ENCODE measurements around the gene TMEM151B.

Gene TMEM151B

DNA sequence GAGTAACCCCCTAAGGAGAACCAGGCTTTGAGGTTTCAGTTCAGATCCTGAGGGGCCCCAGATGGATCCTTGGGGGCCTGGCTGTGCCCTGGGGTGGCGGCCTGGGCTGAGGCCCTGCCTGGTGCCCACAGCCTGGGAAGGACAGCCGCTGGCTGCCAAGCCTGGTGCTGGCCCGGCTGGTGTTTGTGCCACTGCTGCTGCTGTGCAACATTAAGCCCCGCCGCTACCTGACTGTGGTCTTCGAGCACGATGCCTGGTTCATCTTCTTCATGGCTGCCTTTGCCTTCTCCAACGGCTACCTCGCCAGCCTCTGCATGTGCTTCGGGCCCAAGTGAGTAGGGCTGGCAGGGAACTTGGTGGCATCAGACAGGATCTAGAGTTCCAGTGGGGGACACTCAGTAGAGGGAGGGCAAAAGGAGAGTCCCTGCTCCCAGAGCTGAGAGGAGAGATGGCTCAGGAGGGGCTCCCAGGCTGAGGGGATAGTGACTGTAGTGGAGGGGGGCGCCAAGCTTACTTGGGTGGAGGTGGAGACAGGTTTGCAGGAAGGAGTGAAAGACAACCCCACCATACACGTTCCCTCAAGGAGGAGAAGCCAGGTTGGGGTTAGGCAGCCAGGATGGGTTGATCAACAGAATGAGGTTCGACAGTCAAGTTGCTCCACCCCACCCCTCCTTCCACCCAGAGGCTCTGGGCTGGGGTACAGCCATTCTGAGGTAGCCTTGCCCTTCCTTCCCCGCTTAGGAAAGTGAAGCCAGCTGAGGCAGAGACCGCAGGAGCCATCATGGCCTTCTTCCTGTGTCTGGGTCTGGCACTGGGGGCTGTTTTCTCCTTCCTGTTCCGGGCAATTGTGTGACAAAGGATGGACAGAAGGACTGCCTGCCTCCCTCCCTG, 37.3 kb upstream of the TMEM151B start:
- no peak for DNase-seq (ENCODE audit: low read depth)

- DNase-seq (ENCODE audit: low read depth) = no peak
Observed at GRCh38 chr6:44233567-44234100, 36.6 kb upstream of the TMEM151B start.

DNA sequence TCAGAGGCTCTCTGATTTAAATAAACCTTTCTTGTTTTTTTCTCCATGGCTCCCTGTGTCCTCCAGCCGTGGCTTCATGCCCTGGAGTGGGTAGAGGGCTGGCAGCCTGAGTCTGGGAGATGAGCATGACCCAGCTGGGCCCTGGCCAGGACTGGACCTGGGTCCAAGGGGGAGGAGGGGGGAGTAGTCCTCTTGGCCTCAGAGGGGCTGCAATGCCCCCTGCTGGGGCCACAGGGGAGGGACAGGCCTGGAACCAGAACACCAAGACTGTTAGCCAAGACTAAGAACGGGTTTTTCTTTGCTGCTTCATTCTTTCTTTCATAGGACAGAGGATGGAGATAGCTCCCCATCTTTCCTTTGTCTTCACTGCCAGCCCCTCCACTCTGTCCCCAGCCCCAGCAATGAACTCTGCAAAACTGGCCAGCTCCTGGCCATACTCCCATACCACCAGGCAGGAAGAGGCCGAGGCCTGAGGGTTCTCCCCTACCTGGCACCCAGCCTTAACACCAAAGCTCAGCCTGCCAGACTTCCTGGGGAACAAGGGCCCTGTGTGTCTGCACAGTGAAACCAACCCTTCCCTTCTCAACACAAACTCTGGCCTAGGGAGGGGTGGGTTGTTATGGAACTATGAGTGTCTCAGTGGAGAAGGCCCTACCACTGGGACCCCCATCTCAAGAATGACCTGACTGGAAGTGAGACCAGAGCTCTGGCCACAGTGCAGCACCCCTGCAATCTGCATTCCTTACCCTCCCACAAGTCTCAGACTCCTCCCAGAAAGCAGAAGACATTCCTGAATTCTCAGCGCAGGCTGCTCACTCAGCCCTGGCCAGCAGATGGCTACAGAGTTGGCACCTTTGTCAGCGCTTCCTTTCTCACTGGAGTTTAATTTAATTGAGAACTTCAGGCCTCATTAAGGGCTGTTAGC, 35.9 kb upstream of the TMEM151B start:
- DNase-seq (ENCODE audit: low read depth) = no peak

GRCh38 chr6:44235269-44235668, 35.0 kb upstream of the TMEM151B start:
- DNase-seq (ENCODE audit: low read depth) = no peak

GRCh38 chr6:44235891-44236516, 34.2 kb upstream of the TMEM151B start:
- DNase-seq (ENCODE audit: low read depth) = no peak

- DNase-seq (ENCODE audit: low read depth) = peak; percentile 39
Observed at GRCh38 chr6:44237021-44237812, 33.0 kb upstream of the TMEM151B start.

DNA sequence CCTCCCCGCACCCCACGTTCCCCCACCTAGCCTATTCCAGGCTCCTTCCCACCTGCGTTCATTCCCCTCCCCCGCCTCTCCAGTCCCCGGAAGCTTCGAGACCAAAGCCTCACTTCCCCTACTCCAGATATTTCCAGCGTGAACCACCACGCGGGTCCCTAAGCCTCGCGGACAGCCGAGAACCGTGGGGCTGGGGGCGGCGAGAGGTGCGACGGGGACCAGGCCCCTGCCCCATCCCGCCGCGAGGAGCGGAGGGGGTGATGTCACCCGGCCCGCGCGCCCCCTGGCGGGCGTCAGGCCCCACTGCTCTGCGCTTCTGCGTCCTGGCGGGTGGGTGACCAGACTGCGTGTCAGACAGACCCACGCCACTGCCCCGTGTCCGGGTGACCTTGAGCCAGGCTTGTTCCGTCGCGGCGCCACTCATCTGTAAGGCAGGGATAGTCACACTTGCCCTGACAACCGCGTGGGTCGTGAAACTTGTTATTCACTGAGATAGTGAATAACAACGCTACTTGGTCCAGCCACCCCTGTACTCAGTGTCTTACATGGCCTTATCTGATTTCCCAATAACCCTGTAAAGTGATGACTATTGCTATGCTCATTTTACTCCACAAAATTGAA, 32.3 kb upstream of the TMEM151B start:
- peak; percentile 72 for DNase-seq (ENCODE audit: low read depth)

- no peak for DNase-seq (ENCODE audit: low read depth)
Observed at GRCh38 chr6:44238687-44239350, 31.4 kb upstream of the TMEM151B start.

DNA sequence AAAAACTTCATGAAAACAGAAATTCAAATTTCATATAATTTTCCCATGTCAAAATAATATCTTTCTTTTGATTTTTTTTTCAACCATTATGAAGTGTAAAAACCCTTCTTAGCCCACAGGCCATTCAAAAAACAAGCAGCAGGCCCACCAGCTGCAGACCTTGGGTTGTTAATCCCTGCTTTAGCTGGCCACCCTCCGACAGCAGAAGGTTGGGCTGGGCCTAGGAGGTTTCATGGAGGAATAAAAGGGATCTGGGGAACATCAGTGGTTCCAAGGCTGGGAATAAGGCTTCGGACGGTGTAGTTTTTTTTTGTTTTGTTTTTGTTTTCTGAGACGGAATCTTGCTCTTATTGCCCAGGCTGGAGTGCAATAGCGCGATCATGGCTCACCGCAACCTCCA, 26.9 kb upstream of the TMEM151B start:
- DNase-seq (ENCODE audit: low read depth) = no peak

DNA sequence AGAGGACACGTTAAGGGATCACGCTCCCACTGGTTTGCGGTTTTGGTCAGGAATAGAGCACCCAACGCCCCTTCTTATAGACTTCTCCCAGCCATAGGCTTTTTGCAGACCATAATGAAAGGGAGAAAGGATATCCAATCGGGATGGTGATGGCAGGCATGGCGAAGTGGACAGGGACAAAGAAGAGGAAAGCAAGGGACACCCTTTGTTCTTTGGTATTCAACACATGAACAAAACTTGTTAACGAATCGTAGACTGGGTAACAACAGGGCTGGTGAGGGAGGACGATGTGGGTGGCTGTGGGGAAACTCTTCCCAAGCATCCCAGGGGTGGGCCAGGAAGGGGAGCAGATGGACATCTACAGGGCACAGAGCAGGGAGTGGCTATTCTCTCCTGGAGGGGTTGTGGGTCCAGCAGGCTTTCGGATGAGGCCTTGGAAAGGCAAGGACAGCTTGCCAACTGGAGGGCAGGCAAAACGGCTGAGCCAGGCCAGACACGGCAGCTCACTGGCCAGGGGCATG, 24.8 kb upstream of the TMEM151B start:
- DNase-seq (ENCODE audit: low read depth) = no peak

DNA sequence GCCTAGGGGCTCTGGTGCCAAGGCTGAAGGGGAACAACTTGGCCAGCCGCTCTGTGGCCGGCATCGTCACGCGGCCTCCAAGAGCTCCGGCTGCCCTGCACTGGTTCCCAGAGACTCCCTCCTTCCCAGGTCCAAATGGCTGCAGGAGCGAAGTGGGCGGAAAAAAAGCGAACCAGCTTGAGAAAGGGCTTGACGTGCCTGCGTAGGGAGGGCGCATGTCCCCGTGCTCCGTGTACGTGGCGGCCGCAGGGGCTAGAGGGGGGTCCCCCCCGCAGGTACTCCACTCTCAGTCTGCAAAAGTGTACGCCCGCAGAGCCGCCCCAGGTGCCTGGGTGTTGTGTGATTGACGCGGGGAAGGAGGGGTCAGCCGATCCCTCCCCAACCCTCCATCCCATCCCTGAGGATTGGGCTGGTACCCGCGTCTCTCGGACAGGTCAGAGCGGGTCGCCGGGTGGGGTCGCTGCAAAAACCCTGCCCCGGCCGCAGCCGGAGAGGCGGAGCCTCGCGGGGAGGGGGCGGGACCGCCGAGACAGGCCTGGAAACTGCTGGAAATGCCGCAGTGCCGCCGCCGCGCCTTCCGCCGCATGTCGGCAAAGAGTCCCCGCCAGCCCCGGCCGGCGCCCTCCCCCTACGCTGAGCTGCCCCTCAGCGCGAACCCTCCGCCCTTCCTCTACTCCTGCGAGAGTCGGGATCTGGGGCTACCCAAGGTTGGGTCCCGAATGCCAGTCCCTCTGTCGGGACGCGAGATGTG, 24.2 kb upstream of the TMEM151B start:
- peak; percentile 74 for DNase-seq (ENCODE audit: low read depth)

DNA sequence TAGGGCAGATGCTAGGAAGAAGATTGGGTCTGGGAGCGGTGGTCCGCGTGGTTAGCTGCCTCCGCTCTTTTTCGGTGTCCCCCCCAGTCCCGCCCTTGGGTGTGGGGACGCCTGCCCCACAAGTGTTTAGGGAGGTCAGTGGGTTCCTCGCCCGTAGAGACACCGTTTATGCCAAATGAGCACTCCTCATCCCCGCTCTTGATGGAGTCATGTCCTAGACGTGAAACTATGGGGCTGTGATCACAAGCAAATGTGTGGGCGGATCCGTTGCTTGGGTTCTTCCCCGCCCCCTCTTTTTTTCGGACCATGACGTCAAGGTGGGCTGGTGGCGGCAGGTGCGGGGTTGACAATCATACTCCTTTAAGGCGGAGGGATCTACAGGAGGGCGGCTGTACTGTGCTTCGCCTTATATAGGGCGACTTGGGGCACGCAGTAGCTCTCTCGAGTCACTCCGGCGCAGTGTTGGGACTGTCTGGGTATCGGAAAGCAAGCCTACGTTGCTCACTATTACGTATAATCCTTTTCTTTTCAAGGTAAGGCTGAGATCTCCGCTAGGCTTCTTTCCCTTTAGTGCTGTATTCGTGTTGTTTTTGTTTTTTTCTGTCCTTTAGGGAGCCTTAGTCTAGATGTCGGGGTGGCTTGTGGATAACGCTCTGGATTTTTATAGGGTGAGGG, 23.4 kb upstream of the TMEM151B start, which contains the start of gene HSP90AB1:
Gene HSP90AB1 (plus strand): TSS at position 439 of the 675 bp plus-strand sequence. CDS start 1,529 bp downstream, outside the sequence.
- peak; percentile 89 for DNase-seq (ENCODE audit: low read depth)

DNA sequence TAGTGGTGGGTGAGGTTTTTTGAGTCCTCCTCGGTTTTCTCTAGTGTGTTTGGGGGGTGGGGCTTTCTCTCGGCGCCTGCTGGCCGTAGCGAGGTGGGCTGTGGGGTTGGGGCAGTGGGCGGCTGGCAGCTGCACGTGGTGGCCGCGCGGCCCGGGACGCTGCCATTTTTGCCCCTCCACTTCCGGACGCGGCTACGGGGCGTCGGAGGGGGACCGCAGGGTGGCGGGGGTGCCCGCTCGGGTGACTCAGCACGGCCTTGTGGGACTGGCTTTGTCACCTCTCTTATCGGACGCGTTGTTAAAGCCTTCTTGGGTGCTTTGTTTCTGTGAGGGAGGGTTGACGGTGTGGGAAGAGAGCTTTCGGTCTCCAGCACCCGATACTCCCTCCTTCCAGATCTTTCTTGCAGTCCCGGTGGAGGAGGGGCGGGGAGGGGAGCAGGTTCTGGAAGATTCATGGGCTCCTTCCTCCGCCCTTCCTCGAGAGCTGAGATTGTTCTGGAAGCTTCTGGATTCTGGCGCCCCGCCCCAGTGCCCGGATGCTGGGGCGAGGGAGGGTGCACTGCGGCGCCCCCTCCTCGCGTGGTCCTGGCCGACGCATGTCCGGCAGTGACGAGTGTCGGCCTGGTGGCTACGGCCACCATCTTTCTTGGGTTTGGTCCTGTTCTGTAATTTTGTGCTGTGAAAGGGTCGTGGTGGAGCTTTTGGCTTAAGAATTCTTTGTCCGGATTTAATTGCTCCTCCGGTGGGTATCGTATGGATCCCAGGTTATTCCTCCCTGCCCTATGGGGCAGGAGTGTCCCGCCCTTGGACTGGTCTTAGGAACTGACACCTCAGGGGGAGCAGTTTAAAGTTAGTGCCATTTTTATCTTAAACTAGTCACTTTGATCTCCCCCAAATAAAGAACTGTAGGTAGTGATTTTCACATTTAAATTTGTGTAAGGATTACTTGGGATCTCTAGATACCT, 22.6 kb upstream of the TMEM151B start:
- peak; percentile 83 for DNase-seq (ENCODE audit: low read depth)

DNA sequence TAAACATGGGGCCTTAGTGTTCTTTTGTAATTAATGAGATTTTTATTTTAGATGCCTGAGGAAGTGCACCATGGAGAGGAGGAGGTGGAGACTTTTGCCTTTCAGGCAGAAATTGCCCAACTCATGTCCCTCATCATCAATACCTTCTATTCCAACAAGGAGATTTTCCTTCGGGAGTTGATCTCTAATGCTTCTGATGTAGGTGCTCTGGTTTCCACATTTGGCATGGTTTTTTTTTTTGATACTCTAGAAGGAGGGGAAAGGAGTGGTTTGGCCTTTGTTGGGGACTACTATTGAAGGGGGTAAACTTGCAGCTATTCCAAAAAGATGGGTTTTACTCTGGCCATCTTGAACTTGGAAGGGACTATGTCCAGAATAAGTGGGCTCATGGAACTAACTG, 21.7 kb upstream of the TMEM151B start:
- DNase-seq (ENCODE audit: low read depth) = no peak

GRCh38 chr6:44249082-44249748, 21.0 kb upstream of the TMEM151B start:
- DNase-seq (ENCODE audit: low read depth) = no peak

DNA sequence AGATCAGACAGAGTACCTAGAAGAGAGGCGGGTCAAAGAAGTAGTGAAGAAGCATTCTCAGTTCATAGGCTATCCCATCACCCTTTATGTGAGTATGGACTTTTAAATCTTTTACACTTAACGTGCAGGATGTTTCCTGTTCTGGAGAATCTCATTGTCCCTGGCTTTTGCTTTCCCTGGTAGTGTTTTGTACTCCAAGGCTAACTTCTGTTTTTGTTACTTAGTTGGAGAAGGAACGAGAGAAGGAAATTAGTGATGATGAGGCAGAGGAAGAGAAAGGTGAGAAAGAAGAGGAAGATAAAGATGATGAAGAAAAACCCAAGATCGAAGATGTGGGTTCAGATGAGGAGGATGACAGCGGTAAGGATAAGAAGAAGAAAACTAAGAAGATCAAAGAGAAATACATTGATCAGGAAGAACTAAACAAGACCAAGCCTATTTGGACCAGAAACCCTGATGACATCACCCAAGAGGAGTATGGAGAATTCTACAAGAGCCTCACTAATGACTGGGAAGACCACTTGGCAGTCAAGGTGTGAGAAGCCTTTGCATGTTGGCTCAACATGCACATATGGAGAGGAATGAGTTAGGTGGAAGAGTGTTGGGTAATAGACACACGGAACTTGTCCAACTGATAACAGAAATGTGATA, 20.1 kb upstream of the TMEM151B start:
- DNase-seq (ENCODE audit: low read depth) = no peak
